ENCODE measurements around the gene ACOXL.

DNA sequence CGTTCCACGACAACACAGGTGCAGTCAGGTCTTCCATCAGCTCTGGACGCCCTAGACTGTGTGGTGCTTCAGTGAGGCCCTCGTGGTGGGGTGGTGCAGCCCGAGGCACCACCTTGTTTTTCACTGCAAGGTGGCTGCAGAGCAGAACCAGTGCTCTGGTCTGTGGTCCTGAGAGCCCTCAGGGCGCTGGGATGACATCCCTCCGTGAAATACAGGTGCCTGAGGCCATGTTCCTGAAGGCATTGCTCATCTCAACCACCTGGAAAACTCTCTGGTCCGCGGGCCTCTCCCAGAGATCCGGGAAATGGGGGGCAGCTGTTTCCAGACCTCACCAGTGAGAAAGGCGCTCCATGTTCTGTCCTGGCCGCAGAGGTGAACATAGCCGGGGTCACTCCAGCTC lies 119.2 kb downstream of the ACOXL start:
- TF ChIP-seq CTCF (IDR thresholded peaks at IDR 0.05) (no peak), POLR2A (IDR thresholded peaks at IDR 0.05) (no peak)

Measured in testis (tissue), 2 donors.